Measurements from ENCODE around the gene UEVLD. TPM values are rescaled to one million over a fixed set of nuclear protein-coding genes. Genes with fewer than 3 reads are reported as not detected.

UEVLD gene
- polyA plus RNA-seq, 2 of the 4 experiments (the other 2 are of a cell fraction), result 34.7 to 41.2 TPM

DNA sequence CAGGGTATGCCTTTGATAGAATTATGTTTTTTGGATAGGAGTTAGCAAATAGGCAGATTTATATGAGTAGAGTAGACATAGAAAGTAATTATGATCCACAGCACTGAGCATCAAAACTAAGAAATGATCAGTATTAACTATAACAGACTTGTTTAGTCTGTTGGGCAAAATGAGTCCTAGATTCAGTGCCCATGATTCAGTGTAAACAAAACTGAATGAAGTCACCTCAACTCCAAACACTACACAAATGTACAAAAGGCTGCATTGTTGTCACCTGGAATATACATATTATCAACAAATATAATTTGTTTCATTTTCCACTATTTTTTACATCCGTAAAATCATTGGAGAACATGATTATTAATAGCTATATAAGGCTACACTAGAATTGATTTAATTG, 6.7 kb downstream of the UEVLD start:
- 67% methylated on average over 1 of the region's 1 CpG for WGBS (ENCODE audit: missing lambda C conversion rate)
- H3K4me3 ChIP-seq, result no peak overlapping the region
- H3K27ac ChIP-seq, result no peak overlapping the region; a peak in 1 of 6 replicates
- TF ChIP-seq GATA3 (IDR thresholded peaks at IDR 0.05; ENCODE audit: borderline replicate concordance) (no peak), CBX2 (IDR thresholded peaks at IDR 0.05; ENCODE audit: borderline replicate concordance, low read depth) (no peak), CBX8 (IDR thresholded peaks at IDR 0.05) (no peak), EHF (CRISPR knock-in tag; IDR thresholded peaks at IDR 0.05) (no peak), POLR2AphosphoS2 (conservative IDR thresholded peaks at IDR 0.05; ENCODE audit: low read length) (no peak)
- TF ChIP-seq, protein P1, sequence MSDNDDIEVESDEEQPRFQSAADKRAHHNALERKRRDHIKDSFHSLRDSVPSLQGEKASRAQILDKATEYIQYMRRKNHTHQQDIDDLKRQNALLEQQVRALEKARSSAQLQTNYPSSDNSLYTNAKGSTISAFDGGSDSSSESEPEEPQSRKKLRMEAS (IDR thresholded peaks at IDR 0.05), result no peak
- H3K9me3 ChIP-seq, result 0 out of 3 replicates have a peak, but pooled peaks cover 2% of the 10 kb centered on the region
- POLR2A ChIA-PET, result no interaction called here
- H3K4me1 ChIP-seq, result peaks cover 23% of the 10 kb centered on the region
- peak overlapping the region; percentile 32 for H3K4me2 ChIP-seq
- 0 out of 6 replicates have a peak, but pooled peaks of 1 of the 2 experiments have one; percentile 15 for ATAC-seq
- CTCF ChIA-PET, result interaction anchor here (1.1 kb wide), 1 partner anchor 140 kb away, joined by 3 read pairs; no protein-coding TSS in a partner anchor
- no peak for DNase-seq (ENCODE audit: low read depth in 1 of 2, low spot score in 1 of 2)
- FAIRE-seq, result no peak

DNA sequence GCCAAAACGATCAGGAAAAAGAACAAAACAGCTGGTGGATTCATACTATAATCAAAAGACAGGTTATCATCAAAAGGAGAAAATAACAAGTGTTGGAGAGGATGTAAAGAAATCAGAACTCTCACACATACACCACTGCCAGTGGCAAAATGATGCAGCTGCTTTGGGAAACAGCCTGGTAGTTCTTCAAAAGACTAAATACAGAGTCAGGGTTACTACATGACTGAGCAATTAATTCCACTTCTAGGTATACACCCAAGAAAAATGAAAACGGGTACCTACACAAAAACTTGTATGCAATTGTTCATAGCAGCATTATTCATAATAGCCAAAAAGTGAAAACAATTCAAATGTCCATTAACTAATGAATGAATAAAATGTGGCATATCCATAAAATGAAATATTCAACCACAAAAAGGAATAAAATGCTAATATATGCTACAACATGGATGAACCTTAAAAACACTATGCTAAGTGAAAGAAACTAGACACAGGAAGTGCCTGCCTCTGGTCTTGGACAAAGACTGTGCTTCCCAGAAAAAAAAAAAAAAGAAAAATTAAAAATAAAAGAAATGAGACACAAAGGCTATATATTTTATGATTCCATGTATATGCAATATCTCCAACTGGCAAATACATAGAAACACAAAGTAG, 8.3 kb downstream of the UEVLD start:
- DNase-seq (ENCODE audit: low read depth in 1 of 2, low spot score in 1 of 2) (no peak), FAIRE-seq (no peak), ATAC-seq (no peak)
- Histone ChIP-seq H3K9me3 (0 out of 3 replicates have a peak, but pooled peaks cover 2% of the 10 kb centered on the region), H3K4me3 (no peak overlapping the region), H3K27ac (peak overlapping the region; percentile 67 to 68; a peak in 5 of 6 replicates), H3K4me1 (peaks cover 21% of the 10 kb centered on the region), H3K4me2 (peak overlapping the region; percentile 65; the same call in 2 of the 3 replicates)
- WGBS (ENCODE audit: missing lambda C conversion rate), result 60% methylated on average over 2 of the region's 2 CpGs
- TF ChIP-seq RCOR1 (IDR thresholded peaks at IDR 0.05; ENCODE audit: low read depth, low read length), result no peak
- no peak for TF ChIP-seq CBX2 (IDR thresholded peaks at IDR 0.05; ENCODE audit: borderline replicate concordance, low read depth)
- no peak for TF ChIP-seq MYC (IDR thresholded peaks at IDR 0.05; ENCODE audit: borderline replicate concordance, low read length)
- no peak for TF ChIP-seq KDM5A (IDR thresholded peaks at IDR 0.05)
- TF ChIP-seq HDAC2 (IDR thresholded peaks at IDR 0.05), result no peak
- TF ChIP-seq GATA3 (IDR thresholded peaks at IDR 0.05; ENCODE audit: borderline replicate concordance), result no peak
- TF ChIP-seq NR3C1 (IDR thresholded peaks at IDR 0.05), result no peak
- TF ChIP-seq RARB (CRISPR knock-in tag; IDR thresholded peaks at IDR 0.05), result no peak
- no peak for TF ChIP-seq KDM1A (IDR thresholded peaks at IDR 0.05; ENCODE audit: low read depth)
- TF ChIP-seq CEBPB (IDR thresholded peaks at IDR 0.05), result no peak
- no peak for TF ChIP-seq FOXS1 (CRISPR knock-in tag; IDR thresholded peaks at IDR 0.05)
- TF ChIP-seq TFCP2L1 (CRISPR knock-in tag; IDR thresholded peaks at IDR 0.05), result no peak
- TF ChIP-seq ZSCAN20 (CRISPR knock-in tag; IDR thresholded peaks at IDR 0.05), result no peak
- no peak for TF ChIP-seq RAD21 (conservative IDR thresholded peaks at IDR 0.05 in 1 of 2, IDR thresholded peaks at IDR 0.05 in 1 of 2)
- no peak for TF ChIP-seq JUNB (IDR thresholded peaks at IDR 0.05)
- TF ChIP-seq EHF (CRISPR knock-in tag; IDR thresholded peaks at IDR 0.05), result no peak
- no peak for TF ChIP-seq CBX8 (IDR thresholded peaks at IDR 0.05)
- POLR2A ChIA-PET, result interaction anchor here (0.6 to 2.0 kb wide), 3 partner anchors 8 to 851 kb away, joined by 3 to 10 read pairs (median 8); partner anchors contain the start of gene UEVLD
- CTCF ChIA-PET, result interaction anchor here (0.5 to 1.6 kb wide), 2 partner anchors 14 to 418 kb away, joined by 3 read pairs; no protein-coding TSS in a partner anchor

DNA sequence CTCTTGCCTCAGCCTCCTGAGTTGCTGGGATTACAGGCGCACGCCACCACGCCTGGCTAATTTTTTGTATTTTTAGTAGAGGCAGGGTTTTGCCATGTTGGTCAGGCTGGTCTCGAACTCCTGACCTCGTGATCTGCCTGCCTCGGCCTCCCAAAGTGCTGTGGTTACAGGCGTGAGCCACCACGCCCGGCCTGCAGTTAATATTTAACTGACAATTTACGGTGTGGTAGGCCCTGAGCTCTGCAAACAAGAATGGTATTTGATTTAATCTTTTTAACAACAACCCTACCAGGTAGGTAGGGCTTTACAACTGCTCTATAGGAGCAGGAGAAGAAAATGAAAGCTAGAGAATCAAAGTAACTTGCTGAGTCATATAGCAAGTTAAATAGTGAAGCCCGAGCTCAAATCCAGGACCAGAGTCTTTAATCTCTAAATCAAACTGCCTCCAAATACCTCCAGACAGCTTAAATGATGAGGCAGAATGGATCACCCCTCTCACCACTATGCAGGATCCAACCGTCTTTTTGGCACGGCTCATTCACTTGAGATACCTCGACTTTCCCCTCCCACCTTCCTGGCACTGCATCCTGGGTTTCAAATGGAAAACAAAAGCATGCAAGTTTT, 9.4 kb downstream of the UEVLD start:
- 28% methylated on average over 14 of the region's 14 CpGs for WGBS (ENCODE audit: missing lambda C conversion rate)
- CTCF ChIA-PET, result interaction anchor here (0.7 to 2.0 kb wide), 5 partner anchors 9 to 39 kb away, joined by 3 to 7 read pairs (median 3); partner anchors contain the start of gene UEVLD
- Histone ChIP-seq H3K4me1 (peaks cover 21% of the 10 kb centered on the region), H3K4me2 (peak overlapping the region; percentile 65), H3K4me3 (peak overlapping the region; percentile 16), H3K27ac (peak overlapping the region; percentile 68 to 84), H3K9me3 (0 out of 3 replicates have a peak, but pooled peaks cover 2% of the 10 kb centered on the region)
- peak; percentile 48; the same call in 1 of the 2 replicates for TF ChIP-seq EHF (CRISPR knock-in tag; IDR thresholded peaks at IDR 0.05)
- TF ChIP-seq EHMT2 (IDR thresholded peaks at IDR 0.05; ENCODE audit: low read depth), result no peak
- TF ChIP-seq MAFK (IDR thresholded peaks at IDR 0.05; ENCODE audit: partially characterized antibody), result peak; percentile 93
- TF ChIP-seq GATA3 (IDR thresholded peaks at IDR 0.05; ENCODE audit: borderline replicate concordance), result peak; percentile 73; the same call in 1 of the 2 replicates
- TF ChIP-seq ZNF302 (CRISPR knock-in tag; IDR thresholded peaks at IDR 0.05), result 0 out of 2 replicates have a peak, but pooled peaks have one; percentile 28
- peak; percentile 59; the same call in 1 of the 2 replicates for TF ChIP-seq CHD4 (IDR thresholded peaks at IDR 0.05; ENCODE audit: borderline replicate concordance)
- TF ChIP-seq HOXB5 (CRISPR knock-in tag; IDR thresholded peaks at IDR 0.05), result peak; percentile 6; the same call in 1 of the 2 replicates
- TF ChIP-seq, protein P2, sequence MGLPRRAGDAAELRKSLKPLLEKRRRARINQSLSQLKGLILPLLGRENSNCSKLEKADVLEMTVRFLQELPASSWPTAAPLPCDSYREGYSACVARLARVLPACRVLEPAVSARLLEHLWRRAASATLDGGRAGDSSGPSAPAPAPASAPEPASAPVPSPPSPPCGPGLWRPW (IDR thresholded peaks at IDR 0.05), result no peak
- peak; percentile 61 for TF ChIP-seq NFE2L2 (conservative IDR thresholded peaks at IDR 0.05; ENCODE audit: low read length)
- TF ChIP-seq, protein P1 (IDR thresholded peaks at IDR 0.05), result peak; percentile 35; the same call in 1 of the 2 replicates
- TF ChIP-seq, protein P3, sequence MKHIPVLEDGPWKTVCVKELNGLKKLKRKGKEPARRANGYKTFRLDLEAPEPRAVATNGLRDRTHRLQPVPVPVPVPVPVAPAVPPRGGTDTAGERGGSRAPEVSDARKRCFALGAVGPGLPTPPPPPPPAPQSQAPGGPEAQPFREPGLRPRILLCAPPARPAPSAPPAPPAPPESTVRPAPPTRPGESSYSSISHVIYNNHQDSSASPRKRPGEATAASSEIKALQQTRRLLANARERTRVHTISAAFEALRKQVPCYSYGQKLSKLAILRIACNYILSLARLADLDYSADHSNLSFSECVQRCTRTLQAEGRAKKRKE (CRISPR knock-in tag; IDR thresholded peaks at IDR 0.05; ENCODE audit: low read depth), result no peak
- TF ChIP-seq FOSL2 (IDR thresholded peaks at IDR 0.05), result no peak
- peak; percentile 46; the same call in 1 of the 2 replicates for TF ChIP-seq FOSL2 (CRISPR knock-in tag; IDR thresholded peaks at IDR 0.05)
- TF ChIP-seq HOXB13 (CRISPR knock-in tag; IDR thresholded peaks at IDR 0.05; ENCODE audit: low read depth), result 0 out of 2 replicates have a peak, but pooled peaks have one; percentile 48
- TF ChIP-seq FOXS1 (CRISPR knock-in tag; IDR thresholded peaks at IDR 0.05), result no peak
- TF ChIP-seq JUN (IDR thresholded peaks at IDR 0.05), result 0 out of 5 replicates have a peak, but pooled peaks of 1 of the 2 experiments have one; percentile 32
- TF ChIP-seq RAD21 (conservative IDR thresholded peaks at IDR 0.05 in 1 of 2, IDR thresholded peaks at IDR 0.05 in 1 of 2), result no peak
- DNase-seq (ENCODE audit: low read depth in 1 of 2, low spot score in 1 of 2) (peak; percentile 43 to 84), FAIRE-seq (peak; percentile 18), ATAC-seq (peak; percentile 77 to 89)
- POLR2A ChIA-PET, result interaction anchor here (0.6 to 2.0 kb wide), 4 partner anchors 9 to 52 kb away, joined by 3 to 10 read pairs (median 4); partner anchors contain the start of genes TSG101 and UEVLD

Measured in A549 (cell line).